Gastrocnemius medialis (tissue), 4 donors: ENCODE measurements around the gene GNAI2.

ENCODE experiments used
- CTCF ChIP-seq, 5 experiments: fragments of 450-650 bp in 3 of 5; fragments of 200-600 bp in 2 of 5; sonication (generic) in 2 of 5; IDR thresholded peaks in 4 of 5; conservative IDR thresholded peaks in 1 of 5; 1 replicate in 4 of 5; 2 replicates in 1 of 5; pipeline ENCODE4 v1.5.1; 2016 to 2019; ENCODE audit warnings: antibody characterized with exemption in 5 of 5, mild to moderate bottlenecking in 3 of 5, moderate library complexity in 3 of 5
- POLR2A ChIP-seq, 2 donors: fragments of 450-650 bp; IDR thresholded peaks; one replicate each; pipeline ENCODE4 v1.6.1; 2017; ENCODE audit warnings: antibody characterized with exemption in 2 of 2, mild to moderate bottlenecking in 2 of 2, moderate library complexity in 2 of 2

- TF ChIP-seq CTCF (IDR thresholded peaks at IDR 0.05 in 4 of 5, conservative IDR thresholded peaks at IDR 0.05 in 1 of 5) (no peak), POLR2A (IDR thresholded peaks at IDR 0.05) (no peak)
These were observed 11.4 kb upstream of the GNAI2 start for GRCh38 chr3:50224639-50225038.
